GM18873 (cell line): ENCODE results near the gene TLE6.
"Not testable (repeated sequence)": the region's sequence is repeated elsewhere in the genome, so short reads cannot be mapped to it uniquely, and the experiment has no call there.

Source experiments
- ATAC-seq: cut with Tn5 transposase; IDR thresholded peaks from one replicate; pipeline ENCODE4 v1.9.1; 2021; ENCODE audit warnings: mild to moderate bottlenecking, moderate library complexity, moderate number of reproducible peaks; ENCODE audit not compliant: unreplicated experiment, low FRiP score

The TLE6 gene

GRCh38 chr19:2973229-2973628 is 4.1 kb upstream of the TLE6 start:
- ATAC-seq = no peak

DNA sequence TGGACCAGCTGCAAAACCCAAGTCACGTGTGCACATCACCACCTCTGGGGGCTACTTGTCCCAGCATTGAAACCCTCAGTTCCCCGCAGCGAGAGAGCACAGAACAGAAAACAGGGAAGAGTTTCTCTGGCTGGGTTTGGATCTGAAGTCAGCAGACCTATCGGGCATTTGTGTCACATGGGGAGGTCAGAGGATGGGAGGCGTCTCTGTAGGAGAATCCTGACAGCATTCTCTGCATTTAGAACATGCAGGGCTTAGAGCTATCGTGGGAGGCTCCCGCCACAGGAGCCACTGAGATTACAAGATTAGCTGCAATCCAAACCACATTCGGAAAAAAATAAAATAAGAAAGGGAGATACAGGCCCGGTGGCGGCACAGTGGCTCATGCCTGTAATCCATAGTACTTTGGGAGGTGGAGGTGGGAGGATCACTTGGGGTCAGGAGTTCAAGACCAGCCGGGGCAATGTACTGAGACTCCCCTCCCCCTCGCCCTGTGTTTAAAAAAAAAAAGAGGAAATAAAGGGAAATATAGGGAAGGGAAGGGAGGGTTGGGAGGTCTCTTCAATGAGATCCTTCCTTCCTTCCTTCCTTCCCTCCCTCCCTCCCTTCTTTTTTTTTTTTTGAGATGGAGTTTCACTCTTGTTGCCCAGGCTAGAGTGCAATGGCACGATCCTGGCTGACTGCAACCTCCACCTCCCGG is 2.9 kb upstream of the TLE6 start:
- no peak for ATAC-seq

DNA sequence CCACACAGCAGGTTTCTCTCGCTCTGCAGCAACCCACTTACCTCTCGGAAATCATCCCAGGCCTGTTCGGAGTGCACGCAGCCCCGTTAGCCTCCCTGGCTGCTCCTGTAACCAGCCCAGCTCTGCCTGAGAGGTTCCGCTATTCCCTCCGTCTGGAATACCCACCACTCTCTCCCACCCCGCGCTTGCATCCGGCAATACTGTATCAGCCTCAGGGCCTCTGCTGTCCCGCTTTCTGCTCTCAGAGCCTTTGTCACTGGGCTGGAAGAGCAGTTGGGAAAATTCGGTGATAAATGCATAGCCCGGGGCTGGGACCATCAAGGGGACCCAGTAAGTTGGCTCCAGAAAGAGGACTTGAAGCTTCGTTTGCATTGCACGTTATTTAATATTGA is 759 bp upstream of the TLE6 start:
- ATAC-seq = no peak

DNA sequence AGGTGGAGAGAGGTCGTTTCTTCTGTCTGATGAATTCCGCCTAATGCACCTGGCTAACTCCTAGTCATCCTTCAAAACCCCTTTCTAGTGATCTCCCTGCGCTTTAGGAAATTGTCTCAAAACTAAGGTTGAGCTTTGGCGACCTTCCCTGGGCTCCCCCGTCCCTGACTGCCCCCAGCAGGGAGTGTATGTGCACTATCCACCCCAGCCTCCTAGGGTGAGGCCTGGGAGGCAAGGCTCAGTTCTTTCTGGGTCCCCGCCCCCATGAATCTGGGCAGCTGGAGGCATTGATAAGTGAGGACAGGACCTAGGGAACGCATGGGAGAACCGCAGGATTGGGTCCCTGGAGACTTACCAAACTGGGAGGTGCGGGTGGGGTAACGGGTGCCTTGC is 378 bp downstream of the TLE6 start:
- peak; percentile 8 for ATAC-seq

- ATAC-seq = no peak
Observed at GRCh38 chr19:2978166-2978767, 903 bp downstream of the TLE6 start.

- ATAC-seq = no peak
Observed at GRCh38 chr19:2978772-2979171, 1.4 kb downstream of the TLE6 start.

DNA sequence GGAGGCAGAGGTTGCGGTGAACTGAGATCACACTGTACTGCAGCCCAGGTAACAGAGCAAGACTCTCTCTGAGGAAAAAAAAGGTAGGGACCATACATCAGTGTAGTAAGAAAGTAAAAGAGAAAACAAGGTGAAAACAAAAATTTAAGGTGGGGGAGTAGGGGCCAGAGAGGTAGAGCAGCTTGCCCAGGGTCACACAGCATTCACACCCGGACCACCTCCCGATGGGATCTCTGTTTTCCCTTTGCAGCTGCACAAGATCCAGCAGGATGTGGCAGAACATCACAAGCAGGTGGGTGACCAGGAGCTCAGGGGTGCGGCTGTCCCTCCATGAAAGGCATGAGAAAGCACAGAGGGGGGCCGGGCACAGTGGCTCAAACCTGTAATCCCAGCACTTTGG is 4.5 kb downstream of the TLE6 start:
- no peak for ATAC-seq

GRCh38 chr19:2982561-2982960 is 5.2 kb downstream of the TLE6 start:
- no peak for ATAC-seq

- no peak for ATAC-seq
Observed at GRCh38 chr19:2982983-2983350, 5.6 kb downstream of the TLE6 start.

GRCh38 chr19:2983351-2984214 is 6.2 kb downstream of the TLE6 start:
- ATAC-seq = no peak

DNA sequence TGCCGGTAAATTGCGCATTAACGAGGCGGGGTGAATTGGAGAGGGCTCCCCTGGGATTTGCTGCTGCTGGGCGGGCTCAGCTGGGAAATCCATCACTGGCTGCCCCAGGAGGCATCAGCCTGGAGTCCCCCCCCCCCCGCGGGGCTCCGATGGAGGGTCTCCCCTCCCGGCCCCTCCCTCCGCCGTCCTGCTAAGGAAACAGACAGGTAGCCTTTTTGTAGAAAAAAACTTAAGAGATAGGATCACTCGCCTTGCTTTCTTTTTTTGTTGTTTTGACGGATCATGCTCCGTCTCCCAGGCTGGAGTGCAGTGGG is 6.8 kb downstream of the TLE6 start:
- no peak for ATAC-seq

- ATAC-seq = no peak
Observed at GRCh38 chr19:2986951-2987524, 9.7 kb downstream of the TLE6 start.

- ATAC-seq = no peak
Observed at GRCh38 chr19:2987797-2988196, 10.4 kb downstream of the TLE6 start.

GRCh38 chr19:2988568-2988967 is 11.2 kb downstream of the TLE6 start:
- ATAC-seq = no peak

DNA sequence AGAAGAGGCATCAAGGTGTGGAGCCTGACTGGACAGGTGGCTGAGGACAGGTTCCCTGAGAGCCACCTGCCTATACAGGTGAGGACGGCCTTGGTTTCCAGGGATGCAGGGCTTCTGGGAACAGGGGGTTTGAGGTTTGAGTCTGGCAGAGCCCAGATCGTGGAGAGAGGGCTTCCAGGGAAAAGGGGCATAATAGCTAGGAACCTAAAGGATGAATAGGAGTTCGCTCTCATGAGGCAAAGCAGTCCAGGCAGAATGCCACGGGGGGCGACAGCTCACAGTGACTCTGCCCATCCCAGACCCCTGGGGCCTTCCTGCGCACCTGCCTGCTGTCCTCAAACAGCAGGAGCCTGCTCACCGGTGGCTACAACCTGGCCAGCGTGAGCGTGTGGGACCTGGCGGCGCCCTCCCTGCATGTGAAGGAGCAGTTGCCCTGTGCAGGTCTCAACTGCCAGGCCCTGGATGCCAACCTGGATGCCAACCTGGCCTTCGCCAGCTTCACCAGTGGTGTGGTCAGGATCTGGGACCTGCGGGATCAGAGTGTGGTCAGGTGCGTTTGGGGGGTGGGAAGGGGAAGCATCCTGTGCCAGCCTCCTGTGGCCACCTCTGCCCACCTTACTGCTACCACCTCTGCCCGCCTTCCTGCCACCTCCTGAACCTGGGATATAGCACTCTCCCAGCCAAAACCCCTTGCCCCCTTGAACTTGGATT is 12.0 kb downstream of the TLE6 start:
- ATAC-seq = no peak

DNA sequence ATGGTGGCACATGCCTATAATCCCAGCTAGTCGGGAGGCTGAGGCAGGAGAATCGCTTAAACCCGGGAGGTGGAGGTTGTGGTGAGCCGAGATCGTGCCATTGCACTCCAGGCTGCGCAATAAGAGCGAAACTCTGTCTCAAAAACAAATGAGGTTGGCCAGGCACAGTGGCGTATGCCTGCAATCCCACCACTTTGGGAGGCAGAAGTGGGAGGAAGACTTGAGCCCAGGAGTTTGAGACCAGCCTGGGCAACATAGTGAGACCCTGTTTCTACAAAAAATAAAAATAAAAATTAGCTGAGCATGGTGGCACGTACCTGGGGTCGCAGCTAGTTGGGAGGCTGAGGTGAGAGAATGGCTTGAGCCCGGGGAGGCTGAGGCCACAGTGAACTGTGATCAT is 15.0 kb downstream of the TLE6 start:
- not testable (repeated sequence) for ATAC-seq

GRCh38 chr19:2992958-2993357 is 15.6 kb downstream of the TLE6 start:
- ATAC-seq = no peak

- no peak for ATAC-seq
Observed at GRCh38 chr19:2993579-2993978, 16.2 kb downstream of the TLE6 start.

DNA sequence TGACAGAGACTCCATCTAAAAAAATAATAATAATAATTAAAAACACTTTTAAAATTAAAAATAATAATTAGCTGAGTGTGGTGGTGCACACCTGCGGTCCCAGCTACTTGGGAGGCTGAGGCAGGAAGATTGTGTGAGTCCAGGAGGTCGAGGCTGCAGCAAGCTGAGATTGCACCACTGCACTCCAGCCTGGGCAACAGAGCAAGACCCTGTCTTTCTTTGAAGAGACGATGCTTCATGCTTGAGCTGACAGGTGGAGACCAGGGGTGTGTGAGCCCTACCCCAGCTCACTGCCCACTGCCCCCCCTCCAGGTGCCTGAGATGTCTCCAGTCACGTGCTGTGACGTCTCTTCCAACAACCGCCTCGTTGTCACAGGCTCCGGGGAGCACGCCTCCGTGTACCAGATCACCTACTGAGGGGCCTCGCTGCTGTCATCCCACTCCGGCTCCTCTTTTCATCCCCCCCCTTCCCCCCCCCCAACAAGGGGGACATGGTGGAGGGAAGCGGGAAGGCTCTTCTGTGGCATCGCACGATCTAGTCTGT is 17.3 kb downstream of the TLE6 start:
- ATAC-seq = no peak

DNA sequence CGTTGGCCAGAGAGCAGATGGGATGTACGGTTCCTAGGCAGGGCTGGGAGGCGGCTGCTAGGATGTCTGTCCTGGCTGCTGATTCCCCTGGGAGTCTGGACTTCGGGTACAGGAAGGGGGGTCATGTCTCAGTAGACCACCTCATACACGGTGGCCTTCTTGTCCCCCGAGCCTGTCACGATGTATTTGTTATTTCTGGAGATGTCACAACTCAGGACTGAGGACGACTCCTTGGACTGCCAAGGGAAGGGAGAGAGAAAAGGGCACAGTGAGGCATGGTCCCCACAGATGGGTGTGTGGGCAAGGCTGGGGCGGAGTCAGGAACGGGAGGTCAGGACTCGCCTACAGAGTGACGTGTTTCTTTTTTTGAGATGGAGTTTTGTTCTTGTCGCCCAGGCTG is 20.4 kb downstream of the TLE6 start:
- ATAC-seq = no peak

- ATAC-seq = no peak
Observed at GRCh38 chr19:2998642-2999041, 21.3 kb downstream of the TLE6 start.
